Neural progenitor cell (in vitro differentiated cells): ENCODE measurements around the gene HCN1.

ENCODE experiments used
- EZH2 ChIP-seq: fragments of 200-600 bp; sonication (generic); IDR thresholded peaks from 2 replicates; pipeline ENCODE4 v1.6.1; 2017; ENCODE audit warnings: antibody characterized with exemption, mild to moderate bottlenecking, moderate library complexity
- TF ChIP-seq, protein P1 (sequence below): fragments of 200-600 bp; sonication (generic); IDR thresholded peaks from 2 replicates; pipeline ENCODE4 v1.5.1; 2017; ENCODE audit warnings: antibody characterized with exemption, mild to moderate bottlenecking

DNA sequence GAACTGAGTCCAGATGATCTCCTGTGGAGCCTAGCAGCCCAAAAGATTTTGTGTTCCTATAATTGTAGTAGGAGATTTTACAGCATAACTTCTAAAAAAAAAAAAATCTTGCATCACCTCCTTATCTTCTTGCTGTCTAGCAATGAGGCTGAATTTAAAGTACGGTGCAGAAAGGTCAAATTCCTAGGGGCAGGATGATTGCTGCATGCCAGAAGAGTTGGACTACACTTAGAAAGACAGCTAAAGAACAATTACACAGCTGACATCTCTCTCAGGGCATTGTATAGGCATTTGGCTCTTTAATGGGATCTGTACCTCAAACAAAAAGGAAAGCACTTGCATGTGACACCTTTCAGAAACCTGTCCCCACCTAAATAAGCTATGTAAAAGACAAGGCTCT is 443.2 kb downstream of the HCN1 start:
- TF ChIP-seq, protein P1, sequence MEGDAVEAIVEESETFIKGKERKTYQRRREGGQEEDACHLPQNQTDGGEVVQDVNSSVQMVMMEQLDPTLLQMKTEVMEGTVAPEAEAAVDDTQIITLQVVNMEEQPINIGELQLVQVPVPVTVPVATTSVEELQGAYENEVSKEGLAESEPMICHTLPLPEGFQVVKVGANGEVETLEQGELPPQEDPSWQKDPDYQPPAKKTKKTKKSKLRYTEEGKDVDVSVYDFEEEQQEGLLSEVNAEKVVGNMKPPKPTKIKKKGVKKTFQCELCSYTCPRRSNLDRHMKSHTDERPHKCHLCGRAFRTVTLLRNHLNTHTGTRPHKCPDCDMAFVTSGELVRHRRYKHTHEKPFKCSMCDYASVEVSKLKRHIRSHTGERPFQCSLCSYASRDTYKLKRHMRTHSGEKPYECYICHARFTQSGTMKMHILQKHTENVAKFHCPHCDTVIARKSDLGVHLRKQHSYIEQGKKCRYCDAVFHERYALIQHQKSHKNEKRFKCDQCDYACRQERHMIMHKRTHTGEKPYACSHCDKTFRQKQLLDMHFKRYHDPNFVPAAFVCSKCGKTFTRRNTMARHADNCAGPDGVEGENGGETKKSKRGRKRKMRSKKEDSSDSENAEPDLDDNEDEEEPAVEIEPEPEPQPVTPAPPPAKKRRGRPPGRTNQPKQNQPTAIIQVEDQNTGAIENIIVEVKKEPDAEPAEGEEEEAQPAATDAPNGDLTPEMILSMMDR = no peak
- TF ChIP-seq EZH2 = no peak
